Ishikawa (cell line): ENCODE data around the gene SORBS2.

Experiments used
- CEBPB ChIP-seq: IDR thresholded peaks from 2 replicates; pipeline ENCODE4 v1.6.1; 2012
- RAD21 ChIP-seq: IDR thresholded peaks from 2 replicates; pipeline ENCODE4 v1.6.1; 2012; ENCODE audit warnings: low read depth
- REST ChIP-seq: IDR thresholded peaks from 2 replicates; pipeline ENCODE4 v1.6.1; 2012; ENCODE audit warnings: low read depth, mild to moderate bottlenecking

GRCh38 chr4:185716577-185717376 lies 95.2 kb downstream of the SORBS2 start:
- TF ChIP-seq REST (no peak), CEBPB (no peak), RAD21 (no peak)
